PFSK-1 (cell line): ENCODE results near the gene BRWD1.

Experiments
- FOXP2 ChIP-seq: optimal IDR thresholded peaks from 2 replicates; pipeline ENCODE3; 2011; ENCODE audit warnings: borderline replicate concordance, control low read depth, inconsistent platforms; ENCODE audit not compliant: insufficient read depth; ENCODE audit errors: extremely low read length, extremely low read depth
- POLR2AphosphoS5 ChIP-seq: IDR thresholded peaks from 2 replicates; pipeline ENCODE4 v1.6.1; 2012; ENCODE audit warnings: low read depth, mild to moderate bottlenecking, control low read depth, low read length, moderate library complexity
- SIN3A ChIP-seq: IDR thresholded peaks from 2 replicates; pipeline ENCODE4 v1.6.1; 2012; ENCODE audit warnings: mild to moderate bottlenecking, low read length, moderate library complexity, borderline replicate concordance; ENCODE audit not compliant: insufficient read depth
- TAF1 ChIP-seq: IDR thresholded peaks from 2 replicates; pipeline ENCODE4 v1.6.1; 2012; ENCODE audit warnings: low read length, control low read depth, borderline replicate concordance; ENCODE audit not compliant: insufficient read depth
- TF ChIP-seq, protein P1 (sequence below), 2 experiments: IDR thresholded peaks; 2 replicates each; pipeline versions ENCODE4 v1.6.1 to v1.8.0; 2011 to 2012; ENCODE audit warnings: low read depth in 2 of 2, low read length in 2 of 2, control low read depth in 1 of 2, inconsistent platforms in 1 of 2, mild to moderate bottlenecking in 1 of 2, moderate library complexity in 1 of 2; ENCODE audit not compliant: insufficient read depth in 1 of 2

BRWD1 gene

DNA sequence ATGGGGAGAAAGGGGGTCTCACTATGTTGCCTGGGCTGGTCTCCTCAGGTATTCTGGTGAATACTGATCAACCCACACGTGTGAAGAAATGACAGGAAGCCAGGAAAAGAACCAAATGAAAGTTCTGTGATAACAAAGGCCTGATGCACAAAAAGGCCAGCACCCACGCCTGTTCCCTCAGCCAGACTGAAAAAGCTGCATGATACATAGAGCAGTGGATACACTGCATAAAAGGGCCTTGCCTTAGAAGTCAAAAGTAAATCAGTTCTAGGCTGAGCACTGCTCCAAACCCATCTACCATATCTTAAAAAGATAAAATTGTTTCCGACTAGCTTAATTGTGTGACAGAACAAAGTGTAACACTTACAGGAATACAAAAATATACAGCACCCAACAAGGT, 93.3 kb downstream of the BRWD1 start:
- no peak for TF ChIP-seq FOXP2
- no peak for TF ChIP-seq POLR2AphosphoS5
- no peak for TF ChIP-seq SIN3A
- TF ChIP-seq, protein P1, sequence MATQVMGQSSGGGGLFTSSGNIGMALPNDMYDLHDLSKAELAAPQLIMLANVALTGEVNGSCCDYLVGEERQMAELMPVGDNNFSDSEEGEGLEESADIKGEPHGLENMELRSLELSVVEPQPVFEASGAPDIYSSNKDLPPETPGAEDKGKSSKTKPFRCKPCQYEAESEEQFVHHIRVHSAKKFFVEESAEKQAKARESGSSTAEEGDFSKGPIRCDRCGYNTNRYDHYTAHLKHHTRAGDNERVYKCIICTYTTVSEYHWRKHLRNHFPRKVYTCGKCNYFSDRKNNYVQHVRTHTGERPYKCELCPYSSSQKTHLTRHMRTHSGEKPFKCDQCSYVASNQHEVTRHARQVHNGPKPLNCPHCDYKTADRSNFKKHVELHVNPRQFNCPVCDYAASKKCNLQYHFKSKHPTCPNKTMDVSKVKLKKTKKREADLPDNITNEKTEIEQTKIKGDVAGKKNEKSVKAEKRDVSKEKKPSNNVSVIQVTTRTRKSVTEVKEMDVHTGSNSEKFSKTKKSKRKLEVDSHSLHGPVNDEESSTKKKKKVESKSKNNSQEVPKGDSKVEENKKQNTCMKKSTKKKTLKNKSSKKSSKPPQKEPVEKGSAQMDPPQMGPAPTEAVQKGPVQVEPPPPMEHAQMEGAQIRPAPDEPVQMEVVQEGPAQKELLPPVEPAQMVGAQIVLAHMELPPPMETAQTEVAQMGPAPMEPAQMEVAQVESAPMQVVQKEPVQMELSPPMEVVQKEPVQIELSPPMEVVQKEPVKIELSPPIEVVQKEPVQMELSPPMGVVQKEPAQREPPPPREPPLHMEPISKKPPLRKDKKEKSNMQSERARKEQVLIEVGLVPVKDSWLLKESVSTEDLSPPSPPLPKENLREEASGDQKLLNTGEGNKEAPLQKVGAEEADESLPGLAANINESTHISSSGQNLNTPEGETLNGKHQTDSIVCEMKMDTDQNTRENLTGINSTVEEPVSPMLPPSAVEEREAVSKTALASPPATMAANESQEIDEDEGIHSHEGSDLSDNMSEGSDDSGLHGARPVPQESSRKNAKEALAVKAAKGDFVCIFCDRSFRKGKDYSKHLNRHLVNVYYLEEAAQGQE (IDR thresholded peaks at IDR 0.05; ENCODE audit: insufficient read depth in 1 of 2, low read depth in 2 of 2, low read length in 2 of 2): no peak
- no peak for TF ChIP-seq TAF1

DNA sequence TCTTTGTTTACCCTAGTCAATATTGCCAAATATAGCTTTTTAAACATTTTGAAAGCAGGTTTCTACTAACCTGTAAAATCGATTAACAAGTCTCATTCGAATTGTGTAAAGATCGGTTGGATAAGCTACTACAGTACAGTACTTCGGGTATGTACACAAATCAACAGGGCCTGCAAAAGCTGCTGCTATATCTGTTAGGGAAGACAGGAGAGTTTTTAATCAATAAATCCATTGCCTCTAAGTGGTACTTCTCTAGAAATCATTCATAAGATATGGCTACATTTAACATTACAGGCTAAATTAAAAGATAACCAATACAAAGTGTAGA, 95.4 kb downstream of the BRWD1 start:
- TF ChIP-seq TAF1: no peak
- no peak for TF ChIP-seq SIN3A
- TF ChIP-seq FOXP2: no peak
- no peak for TF ChIP-seq POLR2AphosphoS5
- TF ChIP-seq, protein P1 (IDR thresholded peaks at IDR 0.05; ENCODE audit: insufficient read depth in 1 of 2, low read depth in 2 of 2, low read length in 2 of 2): no peak

DNA sequence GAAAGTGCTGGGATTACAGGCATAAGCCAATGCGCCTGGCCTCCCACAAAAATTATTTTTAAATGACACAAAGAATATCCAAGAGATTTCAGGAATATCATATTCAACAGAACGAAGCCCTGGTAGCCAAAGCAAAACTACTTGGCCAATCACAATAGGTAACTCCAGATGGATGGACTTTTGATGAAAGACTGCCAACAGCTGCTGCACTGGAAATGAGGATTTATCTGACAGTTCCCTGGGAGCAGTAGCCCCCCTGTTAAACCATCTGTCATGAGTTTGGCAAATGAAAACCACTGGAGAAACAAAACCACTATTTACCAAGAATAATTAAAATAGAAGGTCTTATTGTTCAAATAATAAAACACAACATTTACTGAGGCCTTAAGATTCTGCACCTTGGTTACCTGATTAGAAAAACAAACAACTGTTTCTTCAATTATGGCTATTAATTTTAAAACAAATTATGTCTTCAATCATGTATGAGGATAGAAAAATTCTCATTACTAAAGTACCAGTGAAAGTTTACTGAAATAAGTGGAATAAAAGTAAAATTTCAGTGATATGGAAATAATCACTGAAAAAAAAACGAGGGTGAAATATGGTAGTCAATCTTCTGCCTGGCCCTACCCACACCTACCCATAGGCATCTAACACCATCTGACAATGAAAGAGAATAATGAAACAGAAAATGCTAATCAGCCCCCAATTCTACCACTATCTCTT, 95.9 kb downstream of the BRWD1 start:
- TF ChIP-seq FOXP2 (no peak), SIN3A (no peak), TAF1 (no peak), POLR2AphosphoS5 (no peak)
- TF ChIP-seq, protein P1 (IDR thresholded peaks at IDR 0.05; ENCODE audit: insufficient read depth in 1 of 2, low read depth in 2 of 2, low read length in 2 of 2): no peak

DNA sequence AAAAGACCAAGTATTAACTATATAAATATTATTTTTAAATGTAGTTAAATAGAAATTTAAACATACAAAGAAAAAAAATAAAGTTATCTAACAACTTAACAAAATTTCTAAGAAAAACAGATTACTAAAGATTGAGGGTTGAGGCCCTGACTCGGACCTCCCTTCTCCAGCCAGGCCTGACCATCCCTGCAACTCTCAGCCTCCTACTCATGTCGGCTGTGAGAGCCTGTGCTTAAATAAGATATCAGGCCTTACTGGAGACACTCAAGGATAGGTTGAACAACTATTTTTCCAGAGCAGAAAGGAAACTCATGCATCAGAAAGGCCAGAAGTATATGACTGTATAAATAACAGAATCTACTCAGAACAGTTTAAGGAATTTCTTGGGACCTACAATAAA, 97.1 kb downstream of the BRWD1 start:
- no peak for TF ChIP-seq POLR2AphosphoS5
- TF ChIP-seq, protein P1 (IDR thresholded peaks at IDR 0.05; ENCODE audit: insufficient read depth in 1 of 2, low read depth in 2 of 2, low read length in 2 of 2): no peak
- no peak for TF ChIP-seq FOXP2
- TF ChIP-seq SIN3A: no peak
- no peak for TF ChIP-seq TAF1

DNA sequence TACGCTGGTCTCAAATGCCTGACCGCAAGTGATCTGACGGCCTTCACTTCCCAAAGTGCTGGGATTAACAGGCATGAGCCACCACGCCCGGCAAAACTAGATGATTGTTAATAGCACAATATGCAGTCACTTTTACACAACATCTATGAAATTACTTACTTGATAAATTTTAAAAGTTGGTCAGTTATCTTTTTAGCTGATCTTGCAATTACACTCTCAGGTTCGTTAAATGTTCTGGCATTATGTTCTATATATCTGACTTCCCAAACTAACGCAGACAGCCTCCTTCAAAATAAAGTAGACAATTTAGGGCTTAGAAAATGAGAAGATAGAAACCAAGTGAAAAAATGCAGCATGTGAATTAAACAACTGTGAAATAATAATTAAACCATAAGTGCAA, 98.4 kb downstream of the BRWD1 start:
- no peak for TF ChIP-seq FOXP2
- no peak for TF ChIP-seq SIN3A
- no peak for TF ChIP-seq TAF1
- TF ChIP-seq, protein P1 (IDR thresholded peaks at IDR 0.05; ENCODE audit: insufficient read depth in 1 of 2, low read depth in 2 of 2, low read length in 2 of 2): no peak
